ENCODE data around the gene ATL3.
"Not testable (repeated sequence)": the region's sequence is repeated elsewhere in the genome, so short reads cannot be mapped to it uniquely, and the experiment has no call there.

ATL3 gene

GRCh38 chr11:63619967-63620366 lies 51.2 kb downstream of the ATL3 start:
- DNase-seq: no peak

- DNase-seq: not testable (repeated sequence)
Measured at GRCh38 chr11:63617686-63618085, 53.5 kb downstream of the ATL3 start.

GRCh38 chr11:63616953-63617352 lies 54.2 kb downstream of the ATL3 start:
- no peak for DNase-seq

GRCh38 chr11:63614136-63614671 lies 57.0 kb downstream of the ATL3 start, which contains the start of gene PLAAT3:
TSS of gene PLAAT3 (minus strand) at chr11:63614433. CDS start at chr11:63614014, 419 bp downstream.
- DNase-seq: peak; percentile 10 to 15

- DNase-seq: peak; percentile 20 to 24
Measured at GRCh38 chr11:63613517-63614135, 57.5 kb downstream of the ATL3 start.

- DNase-seq: no peak
Measured at GRCh38 chr11:63612181-63612580, 59.0 kb downstream of the ATL3 start.

GRCh38 chr11:63611395-63611747 lies 59.8 kb downstream of the ATL3 start:
- no peak for DNase-seq

GRCh38 chr11:63610604-63611394 lies 60.4 kb downstream of the ATL3 start:
- no peak for DNase-seq

GRCh38 chr11:63609971-63610580 lies 61.1 kb downstream of the ATL3 start:
- no peak for DNase-seq

- no peak for DNase-seq
Measured at GRCh38 chr11:63609536-63609935, 61.6 kb downstream of the ATL3 start.

GRCh38 chr11:63608353-63609345 lies 62.5 kb downstream of the ATL3 start:
- no peak for DNase-seq

- no peak for DNase-seq
Measured at GRCh38 chr11:63603180-63603518, 68.0 kb downstream of the ATL3 start.

GRCh38 chr11:63602290-63603179 lies 68.6 kb downstream of the ATL3 start:
- DNase-seq: not testable (repeated sequence)

GRCh38 chr11:63599211-63600122 lies 71.7 kb downstream of the ATL3 start:
- DNase-seq: no peak

GRCh38 chr11:63598556-63598955 lies 72.6 kb downstream of the ATL3 start:
- DNase-seq: no peak

GRCh38 chr11:63595296-63595695 lies 75.9 kb downstream of the ATL3 start:
- no peak for DNase-seq

- no peak for DNase-seq
Measured at GRCh38 chr11:63592975-63593395, 78.2 kb downstream of the ATL3 start.

- DNase-seq: no peak
Measured at GRCh38 chr11:63590024-63590788, 81.0 kb downstream of the ATL3 start.

GRCh38 chr11:63589000-63589399 lies 82.2 kb downstream of the ATL3 start:
- no peak for DNase-seq

Measured in activated CD4-positive, alpha-beta T cell treated with anti-CD3 and anti-CD28 coated beads for 4 hours (primary cell).